ENCODE data around the gene GMPR.
A peak's percentile ranks its signal among the peaks of the same experiment; 100 is the strongest.

GMPR gene

DNA sequence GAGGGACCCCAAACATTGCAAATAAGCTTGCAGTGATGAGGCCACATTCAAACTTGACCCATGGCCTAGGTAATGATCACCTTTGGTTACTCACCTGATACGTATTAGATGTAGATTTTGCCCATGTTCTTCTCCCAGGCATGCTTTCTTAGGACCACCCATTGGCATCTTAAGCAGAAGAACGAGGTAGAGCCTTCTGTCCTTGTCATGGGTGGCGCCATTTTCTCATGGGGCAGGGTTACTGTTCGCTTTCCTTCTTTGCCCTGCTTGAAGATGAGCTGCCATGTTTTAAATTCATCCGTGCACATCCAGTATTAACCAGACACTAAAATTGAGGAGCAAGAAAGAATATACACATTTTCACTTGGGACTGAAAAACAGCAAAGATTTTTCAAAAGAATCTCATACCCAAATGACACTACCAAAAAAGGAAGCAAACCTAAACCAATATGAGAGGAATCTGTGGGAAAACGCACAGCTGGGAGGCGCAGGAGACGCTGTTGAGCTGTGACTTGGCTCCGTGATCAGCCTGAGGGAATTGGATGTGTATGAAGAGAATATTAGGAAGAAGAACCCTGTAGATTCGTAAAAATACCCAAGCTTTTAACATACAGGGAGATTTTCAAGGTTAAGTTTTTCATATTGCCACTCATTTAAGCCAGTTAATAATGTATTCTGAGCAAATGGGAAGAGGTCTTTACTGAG lies 36.6 kb downstream of the GMPR start:
- no peak for DNase-seq

DNA sequence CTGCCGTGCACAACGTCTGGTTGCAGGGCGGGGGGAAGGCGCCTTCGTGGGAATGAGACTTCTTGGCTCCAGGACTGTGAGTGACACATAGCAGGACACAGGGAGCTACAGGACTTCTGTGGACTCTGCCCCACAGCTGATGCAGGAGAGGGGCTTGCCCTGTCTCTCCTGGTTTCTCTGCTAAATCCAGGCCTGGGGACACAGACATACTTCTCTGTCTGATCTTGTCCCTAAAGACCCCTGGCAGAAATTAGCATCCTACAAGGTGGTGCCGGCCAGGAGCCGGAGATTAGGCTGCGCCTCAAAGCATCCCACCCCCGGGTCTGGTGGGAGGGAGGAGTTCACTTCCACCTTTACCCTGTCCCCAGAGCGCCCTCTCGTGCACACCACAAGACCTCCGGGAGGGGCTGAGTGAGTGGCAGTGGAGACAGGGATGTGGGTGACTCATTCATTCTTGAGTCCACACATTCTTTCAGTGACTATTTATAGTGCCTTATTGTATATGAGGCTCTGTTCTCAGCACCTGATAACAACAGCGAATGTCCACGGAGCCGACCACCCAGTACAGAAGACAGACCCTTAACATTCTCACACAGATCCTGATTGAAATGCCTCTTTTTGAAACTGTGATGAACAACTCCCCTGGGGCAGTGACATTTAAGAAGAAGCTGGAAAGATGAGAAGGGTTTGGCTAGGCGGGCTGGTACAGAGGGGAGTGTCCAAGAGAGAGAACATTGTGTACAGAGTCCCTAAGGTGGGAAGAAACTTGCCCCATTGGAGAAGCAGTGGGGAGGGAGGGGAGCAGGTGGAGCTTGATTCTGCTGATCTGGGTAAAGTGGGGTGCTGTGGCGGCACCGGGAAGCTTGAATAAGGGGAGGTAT lies 39.0 kb downstream of the GMPR start:
- peak; percentile 43 for DNase-seq

DNA sequence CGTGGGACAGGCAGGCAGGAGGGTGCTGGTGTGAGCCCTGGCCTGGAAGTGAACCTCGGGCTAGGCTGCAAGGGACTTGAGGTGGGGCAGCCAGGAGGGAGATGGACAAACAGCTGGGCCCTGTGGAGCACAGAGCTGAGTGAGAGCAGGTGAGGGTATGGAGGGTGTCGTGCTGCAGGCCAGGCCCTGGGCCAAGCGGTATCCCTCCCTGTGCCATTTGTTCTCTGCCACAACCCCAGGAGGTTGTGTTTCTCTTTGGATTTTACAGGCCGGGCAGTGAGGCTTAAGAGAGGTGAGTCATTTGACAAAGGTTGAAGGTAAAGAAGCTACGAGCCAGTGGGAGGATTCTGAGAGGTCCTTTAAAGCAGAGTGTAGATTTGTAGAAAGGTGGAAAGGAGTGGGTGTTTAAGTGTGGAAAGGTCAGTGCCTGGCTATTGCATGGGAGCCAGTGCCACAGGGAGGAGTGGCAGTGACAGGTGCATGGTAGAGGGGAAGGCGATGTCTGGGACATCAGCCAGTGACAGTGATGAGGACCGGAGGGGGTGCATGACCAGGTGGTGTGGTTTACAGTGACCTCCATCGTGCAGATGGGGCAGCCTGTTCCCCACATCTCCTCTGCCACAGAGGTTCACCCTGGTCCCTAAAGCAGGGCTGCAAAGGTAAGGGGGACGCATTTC lies 39.8 kb downstream of the GMPR start:
- DNase-seq: no peak

DNA sequence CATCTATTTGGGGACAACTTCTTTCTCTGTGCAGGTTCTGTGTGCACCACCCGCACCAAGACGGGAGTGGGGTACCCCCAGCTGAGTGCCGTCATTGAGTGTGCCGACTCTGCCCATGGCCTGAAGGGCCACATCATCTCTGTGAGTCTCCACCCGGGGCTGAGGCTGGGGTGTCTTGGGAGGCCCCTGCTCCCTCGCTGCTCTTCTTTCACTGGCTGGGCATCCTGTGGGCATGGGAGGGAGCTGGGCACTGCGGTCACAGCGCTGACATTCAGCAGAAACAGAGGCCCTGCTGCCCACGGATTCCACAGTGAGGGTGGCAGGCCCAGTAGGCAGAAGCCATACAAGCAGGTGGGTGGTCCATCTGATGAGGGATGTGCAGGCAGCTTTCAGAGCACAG lies 40.4 kb downstream of the GMPR start:
- no peak for DNase-seq

DNA sequence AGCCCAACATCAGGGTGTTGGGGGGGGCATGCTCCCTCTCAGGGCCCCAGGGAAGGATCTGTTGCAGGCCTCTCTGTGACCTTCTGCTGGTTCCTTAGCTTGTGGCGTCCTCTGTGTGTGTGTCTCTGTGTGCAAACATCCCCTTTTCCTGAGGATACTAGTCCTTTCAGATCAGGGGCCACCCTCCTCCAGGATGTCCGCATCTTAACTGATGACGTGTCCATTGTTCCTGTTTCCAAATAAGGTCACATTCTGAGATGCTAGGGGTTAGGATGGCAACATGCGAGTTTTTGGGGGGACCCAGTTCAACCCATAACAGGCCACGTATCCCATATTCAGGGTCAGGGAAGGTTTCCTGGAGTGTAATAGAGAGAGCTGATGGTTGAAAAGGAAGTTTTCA lies 40.9 kb downstream of the GMPR start:
- DNase-seq: no peak

DNA sequence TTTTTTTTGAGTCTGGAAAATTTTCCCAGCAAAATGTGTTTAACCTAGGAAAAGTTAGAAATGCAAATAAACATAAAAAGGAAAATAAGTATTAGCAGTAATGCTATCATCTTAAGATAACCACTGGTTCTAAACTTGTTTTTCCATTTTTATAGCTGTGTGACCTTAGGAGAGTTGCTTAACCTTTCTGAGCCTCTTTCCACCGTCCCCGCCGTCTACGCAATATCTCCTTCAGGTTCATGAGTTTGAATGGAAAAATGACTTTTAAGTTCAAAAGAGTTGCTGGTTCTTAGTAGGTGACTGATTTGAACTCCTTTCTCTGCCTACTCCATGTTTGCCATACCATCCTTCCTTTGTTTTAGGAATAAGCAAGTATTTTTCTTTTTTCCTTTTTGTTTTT lies 44.0 kb downstream of the GMPR start:
- no peak for DNase-seq

DNA sequence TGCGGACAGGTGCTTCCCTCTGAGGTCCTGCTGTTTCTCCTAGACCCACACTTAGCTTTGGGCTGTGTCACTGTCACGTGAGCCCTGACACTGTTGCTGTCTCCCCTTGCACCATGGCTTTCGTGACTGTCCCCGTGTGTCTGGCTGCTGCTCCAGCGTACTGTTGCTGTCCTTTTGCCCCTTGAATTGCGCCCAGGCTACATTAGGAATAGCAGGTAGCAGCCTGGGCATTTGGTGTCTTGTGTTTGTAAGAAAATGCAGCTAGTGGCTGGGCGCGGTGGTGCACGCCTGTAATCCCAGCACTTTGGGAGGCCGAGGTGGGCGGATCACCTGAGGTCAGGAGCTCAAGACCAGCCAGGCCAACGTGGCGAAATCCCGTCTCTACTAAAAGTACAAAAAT lies 46.1 kb downstream of the GMPR start:
- DNase-seq: no peak

DNA sequence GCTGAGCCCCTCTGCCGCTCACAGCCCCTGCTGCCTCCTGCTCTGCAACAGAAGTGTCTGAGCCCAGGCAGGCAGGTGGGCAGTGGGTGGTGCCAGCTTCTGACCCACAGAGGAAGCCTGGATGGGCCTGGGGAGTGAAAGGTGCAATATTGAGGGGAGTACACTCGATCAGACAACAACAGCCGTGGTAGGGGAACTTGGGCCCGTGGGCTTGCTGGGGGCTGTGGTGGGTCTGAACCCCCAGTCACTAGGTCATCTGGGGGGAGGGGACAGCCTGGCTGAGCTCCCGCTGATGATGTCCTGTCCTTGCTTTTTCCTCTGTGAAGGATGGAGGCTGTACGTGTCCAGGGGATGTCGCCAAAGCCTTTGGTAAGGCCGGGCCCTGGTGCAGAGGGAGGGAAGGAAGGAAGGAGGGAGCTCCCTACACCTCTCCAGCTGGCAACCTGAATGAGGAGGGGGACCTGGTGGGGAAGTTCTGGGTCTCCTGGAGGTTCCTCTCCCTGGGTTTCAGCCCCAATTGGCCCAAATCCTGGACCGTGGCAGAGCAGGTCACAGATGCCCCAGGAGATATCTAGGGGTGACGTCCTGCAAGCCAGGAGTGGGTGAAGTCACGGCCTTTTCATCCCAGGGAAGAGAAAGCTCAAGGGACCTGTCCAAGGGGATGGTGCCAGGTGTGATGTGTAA lies 47.2 kb downstream of the GMPR start:
- no peak for DNase-seq

DNA sequence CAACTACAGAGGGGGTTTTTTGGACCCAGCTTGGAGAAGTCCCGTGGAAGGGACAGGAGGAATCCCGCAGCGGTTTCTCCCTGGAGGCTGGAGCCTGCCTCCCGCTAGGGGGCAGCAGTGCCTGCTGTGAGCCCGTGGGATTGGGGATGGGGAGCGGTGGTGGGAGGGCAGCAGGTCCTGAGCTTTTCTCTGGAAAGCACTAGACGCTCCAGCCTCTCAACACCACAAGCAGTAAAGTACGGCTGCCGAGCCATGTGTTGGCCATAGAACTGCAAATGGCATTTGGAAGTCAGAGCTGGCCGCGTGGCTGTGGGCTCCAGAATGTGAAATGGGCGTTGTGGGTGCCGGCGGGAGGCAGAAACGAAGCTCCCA lies 47.8 kb downstream of the GMPR start:
- DNase-seq: peak; percentile 39

DNA sequence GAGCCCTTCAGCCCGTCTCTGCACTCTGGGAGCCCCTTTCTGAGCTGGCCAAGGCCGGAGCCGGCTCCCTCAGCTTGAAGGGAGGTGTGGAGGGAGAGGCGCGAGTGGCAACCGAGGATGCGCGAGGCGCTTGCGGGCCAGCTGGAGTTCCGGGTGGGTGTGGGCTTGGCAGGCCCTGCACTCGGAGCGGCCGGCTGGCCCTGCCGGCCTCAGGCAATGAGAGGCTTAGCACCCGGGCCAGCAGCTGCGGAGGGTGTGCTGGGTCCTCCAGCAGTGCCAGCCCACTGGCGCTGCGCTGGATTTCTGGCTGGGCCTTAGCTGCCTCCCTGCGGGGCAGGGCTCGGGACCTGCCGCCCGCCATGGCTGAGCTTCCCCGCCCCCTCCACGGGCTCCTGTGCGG lies 49.8 kb downstream of the GMPR start:
- no peak for DNase-seq

DNA sequence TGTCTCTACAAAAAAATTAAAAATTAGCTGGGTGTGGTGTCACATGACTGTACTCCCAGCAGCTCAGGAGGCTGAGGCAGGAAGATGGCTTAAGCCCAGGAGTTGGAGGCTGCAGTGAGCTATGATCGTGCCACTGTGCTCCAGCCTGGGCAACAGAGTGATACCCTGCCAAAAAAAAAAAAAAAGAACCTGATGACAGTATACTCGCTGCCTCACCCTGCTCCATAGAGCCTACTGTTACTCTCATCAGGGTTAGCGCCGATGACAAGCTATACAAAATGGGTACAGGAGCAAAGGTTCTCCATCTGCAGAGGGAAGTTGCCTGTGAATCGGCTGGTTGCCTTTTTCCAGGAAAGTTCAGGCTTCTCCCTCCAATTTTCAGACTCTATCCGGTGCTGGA lies 53.4 kb downstream of the GMPR start:
- DNase-seq: no peak

DNA sequence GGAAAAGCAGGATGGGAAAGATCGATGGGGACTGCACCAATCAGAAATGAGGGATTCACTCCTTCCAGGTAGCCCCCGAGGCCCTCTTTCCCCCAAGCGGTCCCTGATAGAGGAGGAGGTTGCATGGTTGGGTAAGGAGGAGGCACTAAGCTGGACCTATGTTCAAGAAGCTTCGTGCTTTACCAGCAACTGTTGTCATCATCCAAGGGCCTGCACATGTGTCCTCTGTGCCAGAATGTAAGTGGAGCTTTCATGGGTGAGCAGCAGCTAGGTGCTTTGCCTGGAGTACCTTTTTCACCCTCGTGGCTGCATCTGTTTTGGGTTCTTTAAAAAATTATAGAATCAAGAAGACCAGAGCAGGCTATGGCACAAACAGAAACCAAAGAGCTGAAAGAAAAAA lies 54.0 kb downstream of the GMPR start:
- DNase-seq: no peak

DNA sequence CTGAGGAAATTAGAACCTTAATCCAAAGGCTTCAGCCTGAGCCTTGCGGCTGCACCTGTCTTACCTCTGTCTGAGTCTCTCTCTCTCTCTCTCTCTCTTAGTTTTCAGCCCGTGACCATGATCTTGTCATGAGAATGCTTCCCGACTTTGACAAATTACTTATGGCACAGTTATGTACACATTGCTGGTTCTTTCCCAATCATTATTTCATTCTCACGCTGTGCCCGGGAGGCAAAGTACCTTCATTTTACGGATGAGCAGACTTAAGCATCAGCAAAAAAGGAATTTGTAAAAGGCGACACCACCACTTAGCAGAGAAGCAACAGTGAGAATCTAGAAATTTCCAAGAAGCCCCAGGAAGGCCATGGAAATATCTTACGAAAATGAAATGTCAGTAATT lies 54.6 kb downstream of the GMPR start:
- DNase-seq: no peak

DNA sequence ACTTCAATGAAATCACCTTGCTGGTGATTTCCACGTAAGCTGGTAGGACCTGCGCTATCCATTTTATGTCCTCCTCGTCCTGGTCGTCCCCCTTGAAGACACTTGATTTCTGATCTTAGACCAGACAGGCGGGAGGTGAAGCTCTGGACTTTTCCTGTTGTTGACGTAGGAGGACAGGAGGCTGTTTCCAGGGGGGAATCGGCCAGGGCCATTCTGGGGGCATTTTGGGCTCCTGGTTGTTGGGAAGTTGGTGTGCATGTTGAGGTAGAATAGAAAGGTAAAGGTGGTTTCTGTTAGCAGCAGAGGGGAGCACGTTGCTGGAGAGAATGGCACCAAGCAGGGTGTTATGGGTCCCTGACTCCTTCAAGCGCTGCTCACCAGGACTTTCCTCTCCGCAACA lies 56.0 kb downstream of the GMPR start:
- no peak for DNase-seq

DNA sequence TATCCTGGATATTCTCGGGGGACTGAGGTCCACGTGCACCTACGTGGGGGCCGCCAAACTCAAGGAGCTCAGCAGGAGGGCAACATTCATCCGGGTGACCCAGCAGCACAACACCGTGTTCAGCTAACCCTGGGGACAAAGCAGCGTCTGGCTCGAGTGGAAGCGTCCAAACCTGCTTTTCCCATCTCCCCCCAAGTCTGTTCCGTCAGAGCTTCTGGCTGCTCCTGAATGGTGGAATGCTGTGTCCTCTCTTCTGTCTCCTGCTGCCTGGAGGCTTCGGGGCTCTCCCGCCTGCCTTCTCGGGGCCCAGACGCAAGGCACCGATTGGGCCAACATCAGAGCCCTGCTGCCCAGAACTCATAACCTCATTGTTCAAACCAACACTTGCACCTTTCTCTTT lies 56.7 kb downstream of the GMPR start:
- no peak for DNase-seq

DNA sequence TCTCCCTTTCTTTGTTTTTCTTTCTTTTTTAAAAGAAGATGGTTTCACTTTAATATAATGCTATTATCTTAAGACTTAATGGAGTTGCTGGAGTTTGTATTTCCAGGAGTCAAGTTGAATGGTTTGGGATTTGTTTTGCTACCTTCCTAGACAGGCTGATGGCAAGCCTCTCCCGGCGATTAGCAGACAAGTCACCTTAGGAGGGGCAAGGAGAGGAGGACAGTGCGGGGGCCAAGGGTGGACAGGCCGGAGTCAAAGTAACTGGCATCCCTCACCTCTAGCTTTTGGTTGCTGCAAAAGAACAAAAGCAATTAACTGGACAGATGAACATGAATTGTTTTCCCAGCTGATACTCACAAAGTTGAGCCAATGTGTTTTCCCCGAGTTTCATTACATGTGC lies 57.1 kb downstream of the GMPR start:
- DNase-seq: no peak

DNA sequence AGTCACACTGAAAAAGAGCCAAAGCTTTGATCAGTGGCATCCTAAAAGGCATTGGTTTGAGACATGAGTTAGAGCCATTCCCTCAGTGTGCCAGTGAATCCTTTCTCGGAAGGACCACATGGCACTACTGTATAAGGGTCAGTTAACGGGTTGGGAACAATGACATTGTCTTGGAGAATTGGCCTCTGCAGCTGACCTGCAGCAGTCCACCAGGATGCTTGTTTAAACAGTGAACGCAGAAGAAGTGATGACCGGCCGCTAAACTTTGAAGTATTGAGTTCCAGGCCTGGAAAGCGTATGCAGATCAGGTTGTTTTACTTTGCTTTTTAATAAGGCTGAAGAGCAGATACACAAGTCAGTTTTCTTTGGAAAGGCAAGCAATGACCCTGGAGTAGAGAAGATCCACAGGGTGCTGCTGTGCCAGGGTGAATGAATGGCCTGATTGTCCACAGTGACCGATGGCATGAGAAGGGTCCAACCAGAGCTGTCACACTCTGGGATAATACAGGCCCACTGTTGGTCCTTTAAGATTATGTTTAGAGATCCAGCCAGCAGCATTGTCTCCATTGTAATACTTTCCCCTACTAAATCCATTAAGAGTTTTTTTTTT lies 57.8 kb downstream of the GMPR start:
- DNase-seq: no peak

DNA sequence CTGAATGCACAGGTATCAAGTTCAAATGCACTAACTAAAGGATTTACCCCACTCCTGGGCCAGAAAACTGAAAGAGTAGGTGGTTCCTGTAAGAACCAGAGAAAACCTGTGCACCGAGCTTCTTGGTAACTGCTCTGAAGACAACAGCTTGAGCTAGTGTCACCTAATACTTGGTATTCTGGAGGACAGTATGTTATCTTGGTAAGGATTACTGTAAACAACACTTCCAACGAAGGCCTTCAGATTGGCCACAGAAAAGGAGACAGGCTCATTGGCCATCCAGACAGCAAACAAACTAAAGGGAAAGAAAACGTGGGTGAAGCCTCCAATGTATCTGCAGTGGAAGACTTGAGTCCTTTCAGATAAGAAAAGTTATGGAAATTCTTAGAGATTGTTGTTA lies 61.5 kb downstream of the GMPR start:
- DNase-seq: no peak

DNA sequence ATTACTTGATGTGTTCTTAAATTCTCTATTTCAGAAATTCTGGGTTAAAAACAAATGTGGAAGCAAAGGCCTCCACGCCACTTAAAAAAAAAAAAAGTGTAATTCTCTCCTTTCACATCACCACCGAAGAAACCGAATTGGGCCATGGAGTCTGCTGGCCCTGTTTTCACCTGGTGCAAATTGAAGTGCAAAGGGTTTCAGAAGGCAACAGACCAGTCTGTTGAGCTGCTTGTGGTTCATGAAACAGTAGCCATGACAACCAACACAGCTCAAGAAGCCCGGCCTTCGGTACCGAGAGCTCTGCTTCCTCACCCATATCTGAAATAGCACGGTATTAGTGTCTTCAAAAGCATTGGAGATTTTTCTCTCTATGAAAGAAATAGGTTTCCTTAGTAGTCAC lies 63.1 kb downstream of the GMPR start:
- DNase-seq: no peak

DNA sequence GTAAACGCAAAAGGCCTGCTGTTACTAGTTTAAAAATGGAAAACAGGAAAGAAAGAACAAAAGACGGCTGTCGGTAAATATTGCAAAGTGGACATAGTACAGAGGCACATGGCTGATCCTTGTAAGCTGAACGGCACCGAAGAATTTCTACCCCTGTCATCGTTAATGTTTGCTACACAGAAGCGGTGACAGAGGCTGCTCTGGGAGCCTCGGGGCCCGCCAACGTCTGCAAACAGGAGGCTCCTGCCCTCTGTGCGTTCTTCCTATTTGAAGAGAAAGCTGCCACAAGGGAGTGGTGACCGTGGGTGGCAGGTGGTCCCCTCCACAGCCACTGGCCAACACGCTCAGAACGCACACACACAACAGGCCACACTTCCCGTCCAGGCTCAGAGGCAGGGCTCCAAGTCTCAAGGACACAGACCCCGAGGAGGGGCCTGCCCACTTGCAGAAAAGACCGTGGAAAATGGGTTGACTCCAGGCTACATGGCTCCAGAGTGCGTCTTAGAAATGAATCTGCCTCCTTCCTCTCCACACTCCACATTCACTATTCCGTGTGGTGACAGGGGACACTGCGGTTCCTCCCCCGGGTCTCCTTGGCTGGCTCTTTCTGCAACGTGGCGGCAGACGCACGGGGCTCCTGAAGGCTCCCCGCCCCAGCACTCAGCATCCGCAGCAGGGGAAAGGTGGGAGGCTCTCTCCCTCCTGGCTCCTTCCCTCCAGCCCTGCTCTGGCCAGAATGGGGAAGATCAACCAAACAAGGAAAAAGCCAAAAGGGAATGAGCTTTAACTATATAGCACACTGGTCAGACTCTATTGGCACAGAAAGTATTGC lies 64.5 kb downstream of the GMPR start:
- DNase-seq: no peak

DNA sequence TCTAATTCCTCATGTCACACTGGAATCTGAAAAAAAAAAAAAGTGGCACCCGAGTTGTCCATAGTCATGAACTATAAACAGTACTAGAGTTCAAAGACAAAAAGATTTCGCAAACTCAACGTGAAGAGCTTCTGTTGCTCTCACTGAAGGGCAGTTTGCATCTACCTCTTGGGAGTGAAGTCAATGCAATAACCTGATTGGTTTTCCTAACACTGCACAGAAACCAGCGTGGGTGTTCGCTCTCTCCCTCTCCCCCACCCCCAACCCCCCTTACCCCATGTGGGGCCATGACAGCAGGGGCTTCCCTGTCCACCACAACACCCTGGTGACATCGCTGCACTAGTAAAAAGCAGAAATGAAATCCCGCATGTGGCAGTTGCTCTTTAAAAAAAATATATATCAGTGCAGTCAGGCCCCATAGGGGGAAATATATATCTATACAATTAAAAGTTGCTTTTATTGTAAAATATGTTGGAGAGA lies 66.9 kb downstream of the GMPR start:
- no peak for DNase-seq

DNA sequence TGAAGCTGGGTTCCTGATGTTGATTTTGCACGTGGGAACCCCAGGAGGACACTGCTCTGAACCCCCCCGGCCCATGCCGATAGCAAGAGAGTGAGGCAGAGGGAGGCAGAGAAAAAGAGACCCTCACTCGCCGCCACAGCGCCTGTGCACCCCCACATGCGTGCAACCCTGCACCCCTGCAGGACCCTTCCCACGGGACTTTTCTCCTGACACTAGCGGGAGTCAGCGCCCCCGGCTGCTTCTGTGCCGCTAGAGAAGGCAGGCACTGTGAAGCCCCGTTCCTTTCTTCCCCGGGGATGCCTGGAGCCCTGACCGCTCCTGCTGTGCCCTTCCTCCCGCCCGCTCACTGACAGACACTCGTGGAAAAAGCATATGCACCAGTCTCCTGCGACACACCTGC lies 67.4 kb downstream of the GMPR start:
- DNase-seq: no peak

Data from activated CD4-positive, alpha-beta T cell treated with anti-CD3 and anti-CD28 coated beads for 48 hours (primary cell).